Keratinocyte (primary cell): ENCODE results near the gene PTPRN2. TPM values are rescaled to one million over a fixed set of nuclear protein-coding genes. Genes with fewer than 3 reads are reported as not detected.

Experiments used
- DNase-seq: peaks from one replicate; pipeline ENCODE4 v3.0.0-alpha.2; 2011; ENCODE audit warnings: low read depth, missing footprints, low spot score
- FAIRE-seq: peaks from 2 replicates; lab custom pipeline; 2011; peaks lifted over from hg19 to GRCh38; lab: Jason Lieb, UNC
- H2AFZ ChIP-seq: 2 replicates; pipeline ENCODE4 v1.6.0; 2012; ENCODE audit warnings: low read length, control low read depth, inconsistent platforms; ENCODE audit not compliant: control insufficient read depth
- H3K27ac ChIP-seq: 2 replicates; pipeline ENCODE4 v1.5.1; 2011; ENCODE audit warnings: low read length; ENCODE audit not compliant: control insufficient read depth, insufficient read depth
- H3K27me3 ChIP-seq: 3 replicates; pipeline ENCODE4 v1.6.0; 2011; ENCODE audit warnings: low read length; ENCODE audit not compliant: control insufficient read depth, insufficient read depth; ENCODE audit errors: extremely low read depth
- H3K36me3 ChIP-seq, 2 experiments: 2 replicates in 1 of 2; 3 replicates in 1 of 2; pipeline ENCODE4 v1.5.1; 2011; ENCODE audit warnings: low read length in 2 of 2, mild to moderate bottlenecking in 1 of 2; ENCODE audit not compliant: control insufficient read depth in 2 of 2, insufficient read depth in 2 of 2; ENCODE audit errors: extremely low read depth in 1 of 2
- H3K4me1 ChIP-seq: 3 replicates; pipeline ENCODE4 v1.5.1; 2011; ENCODE audit warnings: low read length; ENCODE audit not compliant: control insufficient read depth, insufficient read depth; ENCODE audit errors: extremely low read depth
- H3K4me2 ChIP-seq: 3 replicates; pipeline ENCODE4 v1.6.0; 2011; ENCODE audit warnings: low read depth, low read length; ENCODE audit not compliant: control insufficient read depth, insufficient read depth; ENCODE audit errors: extremely low read depth
- H3K4me3 ChIP-seq, 3 experiments: fragments of 200-600 bp in 1 of 3; sonication (generic) in 1 of 3; 2 replicates in 2 of 3; 3 replicates in 1 of 3; pipeline ENCODE4 v1.5.1; 2011 to 2016; ENCODE audit warnings: low read length in 3 of 3, mild to moderate bottlenecking in 3 of 3, control low read depth in 2 of 3, inconsistent platforms in 1 of 3, low read depth in 1 of 3, mixed read lengths in 1 of 3, mixed run types in 1 of 3, moderate library complexity in 1 of 3; ENCODE audit not compliant: control insufficient read depth in 2 of 3, insufficient read depth in 2 of 3; ENCODE audit errors: extremely low read depth in 1 of 3
- H3K79me2 ChIP-seq: 2 replicates; pipeline ENCODE4 v1.6.0; 2012; ENCODE audit warnings: low read length; ENCODE audit not compliant: control insufficient read depth, insufficient read depth
- H3K9ac ChIP-seq: 3 replicates; pipeline ENCODE4 v1.6.0; 2011; ENCODE audit warnings: low read length; ENCODE audit not compliant: control insufficient read depth, insufficient read depth; ENCODE audit errors: extremely low read depth
- H3K9me1 ChIP-seq: 3 replicates; pipeline ENCODE4 v1.6.0; 2011; ENCODE audit warnings: low read length; ENCODE audit not compliant: control insufficient read depth, insufficient read depth; ENCODE audit errors: extremely low read depth
- H3K9me3 ChIP-seq: 2 replicates; pipeline ENCODE4 v1.5.1; 2012; ENCODE audit warnings: low read depth, low read length; ENCODE audit not compliant: control insufficient read depth
- H4K20me1 ChIP-seq: 3 replicates; pipeline ENCODE4 v1.6.0; 2011; ENCODE audit warnings: low read length; ENCODE audit not compliant: control insufficient read depth, insufficient read depth; ENCODE audit errors: extremely low read depth
- CTCF ChIP-seq, 3 experiments: IDR thresholded peaks in 1 of 3; conservative IDR thresholded peaks in 1 of 3; optimal IDR thresholded peaks in 1 of 3; 2 replicates in 2 of 3; 3 replicates in 1 of 3; pipeline versions ENCODE3 to v1.5.1; 2011; ENCODE audit warnings: low read length in 3 of 3, mild to moderate bottlenecking in 3 of 3, moderate library complexity in 2 of 3, control low read depth in 1 of 3, inconsistent platforms in 1 of 3; ENCODE audit not compliant: insufficient read depth in 2 of 3; ENCODE audit errors: extremely low read depth in 1 of 3
- EZH2 ChIP-seq: IDR thresholded peaks from one replicate; pipeline ENCODE4 v1.6.1; 2012; ENCODE audit warnings: inconsistent platforms, mild to moderate bottlenecking, low read length, moderate library complexity
- dilution Hi-C: fragments of 300-500 bp; cut with MboI; formaldehyde crosslinking; loops from one replicate; pipeline ENCODE4 v1.7.0; 2020; ENCODE audit warnings: low sequenced_read_pairs; ENCODE audit not compliant: extremely low pct_ligation_motif_present
- polyA plus RNA-seq, 5 experiments: library from polyadenylated mRNA; depleted of rRNA in 3 of 5; stranded (reverse) in 3 of 5; stranded (forward) in 1 of 5; unstranded in 1 of 5; fragments of >200 nt; gene quantifications; 1 replicate in 1 of 5; 2 replicates in 3 of 5; 3 replicates in 1 of 5; pipeline versions ENCODE4 v1.2.1 to v1.2.3, GENCODE V29; 2011 to 2012; ENCODE audit warnings: missing spikeins in 2 of 5, low read depth in 1 of 5, low replicate concordance in 1 of 5

The PTPRN2 gene
- polyA plus RNA-seq, 1 donor (not counting 4 experiments of a cell fraction or from before 2014, with no cell fraction given) = not detected

GRCh38 chr7:158128572-158128971 is 459.1 kb downstream of the PTPRN2 start:
- dilution Hi-C loops = loop anchor here (25.0 kb wide), 1 partner anchor 109 kb away; no protein-coding TSS in a partner anchor
- TF ChIP-seq EZH2 = no peak
- no peak for TF ChIP-seq CTCF (optimal IDR thresholded peaks at IDR 0.05 in 1 of 3, IDR thresholded peaks at IDR 0.05 in 1 of 3, conservative IDR thresholded peaks at IDR 0.05 in 1 of 3; ENCODE audit: extremely low read depth in 1 of 3, insufficient read depth in 2 of 3, low read length in 3 of 3)
- Histone ChIP-seq H3K9ac (no peak overlapping the region), H3K36me3 (no peaks in the 10 kb centered on the region), H4K20me1 (no peaks in the 10 kb centered on the region), H3K4me2 (no peak overlapping the region), H3K9me1 (no peaks in the 10 kb centered on the region), H3K79me2 (no peaks in the 10 kb centered on the region), H3K27me3 (no peaks in the 10 kb centered on the region), H3K9me3 (peaks cover 31% of the 10 kb centered on the region), H3K27ac (no peak overlapping the region), H3K4me3 (no peak overlapping the region), H3K4me1 (no peaks in the 10 kb centered on the region), H2AFZ (no peak overlapping the region)
- no peak for DNase-seq
- no peak for FAIRE-seq

- H2AFZ ChIP-seq = no peak overlapping the region
- DNase-seq (no peak), FAIRE-seq (no peak)
- peaks cover 31% of the 10 kb centered on the region for H3K9me3 ChIP-seq
- H3K79me2 ChIP-seq = no peaks in the 10 kb centered on the region
- H3K4me2 ChIP-seq = no peak overlapping the region
- TF ChIP-seq EZH2 = no peak
- no peak for TF ChIP-seq CTCF (optimal IDR thresholded peaks at IDR 0.05 in 1 of 3, IDR thresholded peaks at IDR 0.05 in 1 of 3, conservative IDR thresholded peaks at IDR 0.05 in 1 of 3; ENCODE audit: extremely low read depth in 1 of 3, insufficient read depth in 2 of 3, low read length in 3 of 3)
- H3K9me1 ChIP-seq = no peaks in the 10 kb centered on the region
- H4K20me1 ChIP-seq = no peaks in the 10 kb centered on the region
- dilution Hi-C loops = loop anchor here (25.0 kb wide), 1 partner anchor 110 kb away; no protein-coding TSS in a partner anchor
- H3K36me3 ChIP-seq = no peaks in the 10 kb centered on the region
- no peaks in the 10 kb centered on the region for H3K27me3 ChIP-seq
- no peak overlapping the region for H3K4me3 ChIP-seq
- no peak overlapping the region for H3K27ac ChIP-seq
- H3K4me1 ChIP-seq = no peaks in the 10 kb centered on the region
- H3K9ac ChIP-seq = no peak overlapping the region
These were observed 460.4 kb downstream of the PTPRN2 start for GRCh38 chr7:158127241-158127640.
